HAP-1 (cell line): ENCODE measurements around the gene IGSF9.

Source experiments
- DNase-seq, 2 experiments: peaks; one replicate each; pipeline ENCODE4 v3.0.0-alpha.2; 2016 to 2020; ENCODE audit warnings: low spot score in 2 of 2
- H3K27me3 ChIP-seq: fragments of 250-450 bp; sonication (Bioruptor Pico); 2 replicates; pipeline ENCODE4 v1.5.1; 2020; ENCODE audit warnings: low read depth, mild to moderate bottlenecking, moderate library complexity
- H3K36me3 ChIP-seq: fragments of 250-450 bp; sonication (Bioruptor Pico); replicated peaks from 2 replicates; pipeline ENCODE4 v1.5.1; 2020; ENCODE audit warnings: mild to moderate bottlenecking
- H3K4me1 ChIP-seq: fragments of 250-450 bp; sonication (Bioruptor Pico); 2 replicates; pipeline ENCODE4 v1.5.1; 2020; ENCODE audit warnings: mild to moderate bottlenecking
- H3K4me3 ChIP-seq: fragments of 250-450 bp; sonication (Bioruptor Pico); 2 replicates; pipeline ENCODE4 v1.5.1; 2020; ENCODE audit warnings: mild to moderate bottlenecking, moderate library complexity
- H3K9me3 ChIP-seq: fragments of 250-450 bp; sonication (Bioruptor Pico); 2 replicates; pipeline ENCODE4 v1.5.1; 2020; ENCODE audit warnings: mild to moderate bottlenecking, moderate library complexity
- in situ Hi-C: fragments of 300-500 bp; cut with MboI; formaldehyde crosslinking; loops from 3 replicates; pipeline ENCODE4 v1.14.3; 2020; ENCODE audit warnings: low sequenced_read_pairs, inconsistent platforms, mixed read lengths

IGSF9 gene

GRCh38 chr1:159921700-159922504 is 23.5 kb downstream of the IGSF9 start:
- Histone ChIP-seq H3K4me3 (no peak overlapping the region), H3K36me3 (peaks cover 32% of the 10 kb centered on the region), H3K4me1 (peaks cover 15% of the 10 kb centered on the region), H3K9me3 (no peaks in the 10 kb centered on the region), H3K27me3 (no peaks in the 10 kb centered on the region)
- in situ Hi-C loops, result no loop called here
- no peak for DNase-seq

- H3K36me3 ChIP-seq, result peaks cover 36% of the 10 kb centered on the region
- no peaks in the 10 kb centered on the region for H3K27me3 ChIP-seq
- peaks cover 22% of the 10 kb centered on the region for H3K4me1 ChIP-seq
- in situ Hi-C loops, result no loop called here
- no peak overlapping the region for H3K4me3 ChIP-seq
- no peaks in the 10 kb centered on the region for H3K9me3 ChIP-seq
- no peak for DNase-seq
Observed at GRCh38 chr1:159921251-159921650, 24.2 kb downstream of the IGSF9 start.

GRCh38 chr1:159920651-159921050 is 24.8 kb downstream of the IGSF9 start:
- in situ Hi-C loops, result no loop called here
- Histone ChIP-seq H3K4me3 (no peak overlapping the region), H3K36me3 (peaks cover 36% of the 10 kb centered on the region), H3K9me3 (no peaks in the 10 kb centered on the region), H3K4me1 (peaks cover 22% of the 10 kb centered on the region), H3K27me3 (no peaks in the 10 kb centered on the region)
- no peak for DNase-seq

- Histone ChIP-seq H3K4me1 (peaks cover 21% of the 10 kb centered on the region), H3K36me3 (peaks cover 36% of the 10 kb centered on the region), H3K9me3 (no peaks in the 10 kb centered on the region), H3K27me3 (no peaks in the 10 kb centered on the region), H3K4me3 (no peak overlapping the region)
- no peak for DNase-seq
- in situ Hi-C loops, result no loop called here
Observed at GRCh38 chr1:159920202-159920601, 25.2 kb downstream of the IGSF9 start.

GRCh38 chr1:159919236-159919865 is 26.1 kb downstream of the IGSF9 start:
- Histone ChIP-seq H3K4me1 (peaks cover 21% of the 10 kb centered on the region), H3K27me3 (no peaks in the 10 kb centered on the region), H3K9me3 (no peaks in the 10 kb centered on the region), H3K36me3 (peaks cover 36% of the 10 kb centered on the region), H3K4me3 (no peak overlapping the region)
- in situ Hi-C loops, result no loop called here
- DNase-seq, result no peak

- in situ Hi-C loops, result no loop called here
- no peak overlapping the region for H3K4me3 ChIP-seq
- DNase-seq, result no peak
- H3K4me1 ChIP-seq, result peaks cover 21% of the 10 kb centered on the region
- H3K36me3 ChIP-seq, result peaks cover 36% of the 10 kb centered on the region
- H3K9me3 ChIP-seq, result no peaks in the 10 kb centered on the region
- H3K27me3 ChIP-seq, result no peaks in the 10 kb centered on the region
Observed at GRCh38 chr1:159918352-159919200, 26.8 kb downstream of the IGSF9 start.

GRCh38 chr1:159917533-159918351 is 27.7 kb downstream of the IGSF9 start:
- H3K36me3 ChIP-seq, result peaks cover 36% of the 10 kb centered on the region
- no peak overlapping the region for H3K4me3 ChIP-seq
- peaks cover 15% of the 10 kb centered on the region for H3K4me1 ChIP-seq
- DNase-seq, result no peak
- no peaks in the 10 kb centered on the region for H3K9me3 ChIP-seq
- no peaks in the 10 kb centered on the region for H3K27me3 ChIP-seq
- in situ Hi-C loops, result no loop called here

GRCh38 chr1:159916242-159917051 is 29.0 kb downstream of the IGSF9 start:
- DNase-seq, result peak; percentile 72 to 77
- Histone ChIP-seq H3K4me1 (peaks cover 14% of the 10 kb centered on the region), H3K36me3 (peaks cover 36% of the 10 kb centered on the region), H3K9me3 (no peaks in the 10 kb centered on the region), H3K27me3 (no peaks in the 10 kb centered on the region), H3K4me3 (no peak overlapping the region)
- in situ Hi-C loops, result no loop called here

GRCh38 chr1:159915571-159916241 is 29.7 kb downstream of the IGSF9 start:
- in situ Hi-C loops, result no loop called here
- DNase-seq, result peak; percentile 20 to 48
- H3K4me1 ChIP-seq, result peaks cover 14% of the 10 kb centered on the region
- H3K36me3 ChIP-seq, result peaks cover 36% of the 10 kb centered on the region
- no peak overlapping the region for H3K4me3 ChIP-seq
- no peaks in the 10 kb centered on the region for H3K9me3 ChIP-seq
- H3K27me3 ChIP-seq, result no peaks in the 10 kb centered on the region

GRCh38 chr1:159914252-159915018 is 31.0 kb downstream of the IGSF9 start:
- H3K9me3 ChIP-seq, result no peaks in the 10 kb centered on the region
- DNase-seq, result no peak
- H3K4me3 ChIP-seq, result no peak overlapping the region
- H3K36me3 ChIP-seq, result peaks cover 24% of the 10 kb centered on the region
- peaks cover 17% of the 10 kb centered on the region for H3K4me1 ChIP-seq
- no peaks in the 10 kb centered on the region for H3K27me3 ChIP-seq
- in situ Hi-C loops, result no loop called here

- H3K36me3 ChIP-seq, result peaks cover 16% of the 10 kb centered on the region
- H3K9me3 ChIP-seq, result no peaks in the 10 kb centered on the region
- no peaks in the 10 kb centered on the region for H3K27me3 ChIP-seq
- H3K4me3 ChIP-seq, result no peak overlapping the region
- in situ Hi-C loops, result no loop called here
- H3K4me1 ChIP-seq, result peaks cover 17% of the 10 kb centered on the region
- peak; percentile 24 to 54 for DNase-seq
Observed at GRCh38 chr1:159913451-159914192, 31.8 kb downstream of the IGSF9 start.
